Glutamatergic neuron (in vitro differentiated cells): ENCODE data around the gene DESI2. TPM values are rescaled to one million over a fixed set of nuclear protein-coding genes. Genes with fewer than 3 reads are reported as not detected.

Source experiments
- DNase-seq: peaks from one replicate; pipeline ENCODE4 v3.0.0; 2022
- H3K27ac Mint-ChIP-seq: one replicate; pipeline ENCODE4 v1.8.0; 2020; ENCODE audit warnings: mild to moderate bottlenecking, mixed read lengths, inconsistent platforms; ENCODE audit not compliant: unreplicated experiment
- H3K27me3 Mint-ChIP-seq: one replicate; pipeline ENCODE4 v1.8.0; 2020; ENCODE audit warnings: mild to moderate bottlenecking, moderate library complexity, mixed read lengths, inconsistent platforms; ENCODE audit not compliant: unreplicated experiment
- H3K36me3 Mint-ChIP-seq: one replicate; pipeline ENCODE4 v1.8.0; 2020; ENCODE audit warnings: mild to moderate bottlenecking, mixed read lengths, inconsistent platforms; ENCODE audit not compliant: unreplicated experiment
- H3K4me1 Mint-ChIP-seq: one replicate; pipeline ENCODE4 v1.8.0; 2020; ENCODE audit warnings: mild to moderate bottlenecking, low read depth, mixed read lengths, inconsistent platforms; ENCODE audit not compliant: unreplicated experiment
- H3K4me3 Mint-ChIP-seq: one replicate; pipeline ENCODE4 v1.8.0; 2020; ENCODE audit warnings: mild to moderate bottlenecking, mixed read lengths, inconsistent platforms; ENCODE audit not compliant: unreplicated experiment
- H3K9me3 Mint-ChIP-seq: one replicate; pipeline ENCODE4 v1.8.0; 2020; ENCODE audit warnings: mild to moderate bottlenecking, moderate library complexity, mixed read lengths, inconsistent platforms; ENCODE audit not compliant: unreplicated experiment
- CTCF ChIP-seq: fragments of 200-600 bp; sonication (generic); IDR thresholded peaks from one replicate; pipeline ENCODE4 v1.5.0; 2021; ENCODE audit not compliant: partially characterized antibody, unreplicated experiment
- total RNA-seq: library from RNA; stranded (reverse); fragmentation: NEBNext Ultra II Directional; extraction: Animal tissue kit (Norgen Biotek cat#: 25700); gene quantifications from one replicate; pipeline ENCODE4 v1.2.1, GENCODE V29; 2021; ENCODE audit not compliant: unreplicated experiment

Gene DESI2
- total RNA-seq, 1 donor from 2014 or later: 25.9 TPM

GRCh38 chr1:244634546-244634945 lies 18.4 kb upstream of the DESI2 start:
- Mint-ChIP-seq H3K27ac (no peak overlapping the region), H3K4me3 (no peak overlapping the region), H3K27me3 (no peaks in the 10 kb centered on the region), H3K9me3 (no peaks in the 10 kb centered on the region), H3K36me3 (no peaks in the 10 kb centered on the region), H3K4me1 (no peaks in the 10 kb centered on the region)
- no peak for TF ChIP-seq CTCF
- no peak for DNase-seq

- Mint-ChIP-seq H3K9me3 (no peaks in the 10 kb centered on the region), H3K36me3 (no peaks in the 10 kb centered on the region), H3K4me1 (no peaks in the 10 kb centered on the region), H3K4me3 (no peak overlapping the region), H3K27ac (no peak overlapping the region), H3K27me3 (no peaks in the 10 kb centered on the region)
- no peak for TF ChIP-seq CTCF
- DNase-seq: no peak
Measured at GRCh38 chr1:244636488-244637259, 16.3 kb upstream of the DESI2 start.

GRCh38 chr1:244639561-244639960 lies 13.4 kb upstream of the DESI2 start:
- H3K9me3 Mint-ChIP-seq: no peaks in the 10 kb centered on the region
- no peak overlapping the region for H3K4me3 Mint-ChIP-seq
- H3K36me3 Mint-ChIP-seq: no peaks in the 10 kb centered on the region
- DNase-seq: no peak
- no peaks in the 10 kb centered on the region for H3K27me3 Mint-ChIP-seq
- no peaks in the 10 kb centered on the region for H3K4me1 Mint-ChIP-seq
- TF ChIP-seq CTCF: no peak
- no peak overlapping the region for H3K27ac Mint-ChIP-seq

GRCh38 chr1:244640917-244641316 lies 12.0 kb upstream of the DESI2 start:
- Mint-ChIP-seq H3K4me1 (no peaks in the 10 kb centered on the region), H3K9me3 (no peaks in the 10 kb centered on the region), H3K36me3 (no peaks in the 10 kb centered on the region), H3K27me3 (no peaks in the 10 kb centered on the region), H3K27ac (no peak overlapping the region), H3K4me3 (no peak overlapping the region)
- TF ChIP-seq CTCF: no peak
- no peak for DNase-seq

GRCh38 chr1:244642526-244642925 lies 10.4 kb upstream of the DESI2 start:
- DNase-seq: no peak
- Mint-ChIP-seq H3K27me3 (no peaks in the 10 kb centered on the region), H3K4me3 (no peak overlapping the region), H3K4me1 (no peaks in the 10 kb centered on the region), H3K9me3 (no peaks in the 10 kb centered on the region), H3K36me3 (no peaks in the 10 kb centered on the region), H3K27ac (no peak overlapping the region)
- no peak for TF ChIP-seq CTCF
